ENCODE measurements around the gene SMO. TPM values are rescaled to one million over a fixed set of nuclear protein-coding genes. Genes with fewer than 3 reads are reported as not detected.
A peak's percentile ranks its signal among the peaks of the same experiment; 100 is the strongest.

The SMO gene
- total and polyA plus RNA-seq, 2 experiments from 2014 or later = 13.1 to 61.5 TPM

DNA sequence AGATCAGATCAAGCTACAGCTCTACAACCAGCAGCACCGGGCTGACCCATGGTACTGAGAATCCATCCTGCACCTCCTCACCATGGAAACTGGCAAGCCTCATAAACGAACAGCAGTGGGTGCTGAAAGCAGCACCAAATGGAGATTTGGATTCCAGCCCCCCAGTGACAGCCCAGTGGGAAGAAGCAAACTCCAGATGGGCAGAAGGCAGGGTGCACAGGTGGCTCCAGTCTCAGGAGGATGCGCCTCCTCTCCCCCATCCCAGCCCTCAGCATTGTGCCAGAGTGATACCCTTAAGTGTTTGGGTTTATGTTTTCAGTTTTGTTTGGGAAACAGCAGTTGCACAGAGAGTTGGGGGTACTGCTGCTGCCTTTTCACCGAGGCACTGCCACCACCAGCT lies 20.6 kb upstream of the SMO start:
- no peak for TF ChIP-seq NANOG (IDR thresholded peaks at IDR 0.05; ENCODE audit: borderline replicate concordance)
- no peak for TF ChIP-seq POLR2AphosphoS5 (IDR thresholded peaks at IDR 0.05; ENCODE audit: low read depth)
- no peak for TF ChIP-seq CREB1 (CRISPR knock-in tag; IDR thresholded peaks at IDR 0.05; ENCODE audit: low read depth)
- Histone ChIP-seq H3K79me2 (replicated peaks; ENCODE audit: insufficient read depth) (no peaks in the 10 kb centered on the region), H3K4me3 (peak overlapping the region; percentile 68; the same call in 1 of the 2 replicates), H3F3A (replicated peaks; ENCODE audit: low read depth) (peaks cover 3% of the 10 kb centered on the region; the same call in 1 of the 2 replicates), H3K27me3 (ENCODE audit: insufficient read depth) (no peaks in the 10 kb centered on the region), H3K4me2 (peak overlapping the region; percentile 90; the same call in 1 of the 2 replicates), H2AFZ (no peak overlapping the region), H3K36me3 (ENCODE audit: insufficient read depth) (peaks cover 9% of the 10 kb centered on the region), H4K20me1 (replicated peaks; ENCODE audit: insufficient read depth) (no peaks in the 10 kb centered on the region), H3K9me2 (ENCODE audit: insufficient read depth) (no peaks in the 10 kb centered on the region), H3K27ac (ENCODE audit: low read depth) (peak overlapping the region; percentile 76; the same call in 1 of the 2 replicates), H3K4me1 (ENCODE audit: insufficient read depth) (peaks cover 19% of the 10 kb centered on the region)
- Mint-ChIP-seq H3K27me3 (ENCODE audit: insufficient read depth, low read depth, poor library complexity) (peaks cover 13% of the 10 kb centered on the region), H3K4me1 (peaks cover 42% of the 10 kb centered on the region), H3K36me3 (ENCODE audit: low read depth) (peaks cover 14% of the 10 kb centered on the region), H3K4me3 (peak overlapping the region; percentile 76), H3K27ac (no peak overlapping the region), H3K9me3 (no peaks in the 10 kb centered on the region)
- ATAC-seq (no peak), DNase-seq (ENCODE audit: low spot score) (no peak)

DNA sequence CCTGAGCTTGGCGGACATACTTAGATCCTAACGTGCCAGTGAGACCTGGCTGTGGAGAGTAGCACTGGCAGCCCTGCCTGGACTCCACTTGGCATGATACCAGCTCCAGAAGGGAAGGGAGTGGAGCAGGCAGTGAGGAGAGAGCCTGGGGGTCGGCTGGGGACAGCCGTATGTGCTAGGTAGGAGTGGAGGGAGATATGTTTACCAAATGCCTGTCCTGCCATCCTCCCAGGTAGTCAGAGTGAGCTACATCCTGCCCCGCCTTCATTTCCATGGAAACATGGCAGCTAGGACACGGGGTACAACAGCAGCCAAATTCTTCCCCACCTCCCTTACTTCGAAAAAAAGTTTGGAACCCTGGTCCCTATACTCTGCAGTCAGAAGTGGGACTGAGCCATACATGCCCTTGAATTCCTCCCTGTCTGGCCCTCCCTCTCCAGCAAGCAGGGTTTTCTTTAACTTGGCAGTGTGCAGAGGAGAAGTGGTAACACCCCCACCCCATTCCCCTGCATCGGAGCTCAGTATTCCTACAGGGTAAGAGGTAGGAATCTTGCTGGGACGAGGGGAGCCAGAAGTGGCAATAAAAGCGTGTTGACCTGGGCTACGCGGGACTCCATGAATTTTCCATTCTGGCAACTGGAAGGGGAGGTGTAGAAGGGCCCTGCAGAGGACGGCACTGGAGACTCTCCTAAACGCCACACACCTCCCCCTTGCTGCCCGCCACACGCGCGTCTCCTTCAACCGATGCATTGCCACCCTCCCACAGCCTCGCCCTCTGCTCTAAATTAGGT lies 20.0 kb upstream of the SMO start:
- Histone ChIP-seq H3K4me3 (peak overlapping the region; percentile 68), H3K36me3 (ENCODE audit: insufficient read depth) (peaks cover 9% of the 10 kb centered on the region), H3K4me2 (peak overlapping the region; percentile 90), H3K9me2 (ENCODE audit: insufficient read depth) (no peaks in the 10 kb centered on the region), H2AFZ (peak overlapping the region; percentile 86; the same call in 1 of the 2 replicates), H3K27ac (ENCODE audit: low read depth) (peak overlapping the region; percentile 93), H3F3A (replicated peaks; ENCODE audit: low read depth) (peaks cover 3% of the 10 kb centered on the region; the same call in 1 of the 2 replicates), H3K79me2 (replicated peaks; ENCODE audit: insufficient read depth) (no peaks in the 10 kb centered on the region), H3K27me3 (ENCODE audit: insufficient read depth) (no peaks in the 10 kb centered on the region), H3K4me1 (ENCODE audit: insufficient read depth) (peaks cover 19% of the 10 kb centered on the region), H4K20me1 (replicated peaks; ENCODE audit: insufficient read depth) (no peaks in the 10 kb centered on the region)
- Mint-ChIP-seq H3K36me3 (ENCODE audit: low read depth) (peaks cover 14% of the 10 kb centered on the region), H3K9me3 (no peaks in the 10 kb centered on the region), H3K27me3 (ENCODE audit: insufficient read depth, low read depth, poor library complexity) (peaks cover 18% of the 10 kb centered on the region), H3K4me1 (peaks cover 42% of the 10 kb centered on the region), H3K4me3 (peak overlapping the region; percentile 76), H3K27ac (peak overlapping the region; percentile 93)
- peak; percentile 47 for ATAC-seq
- DNase-seq (ENCODE audit: low spot score) = peak; percentile 84
- TF ChIP-seq ZNF114 (CRISPR knock-in tag; IDR thresholded peaks at IDR 0.05) = no peak
- TF ChIP-seq EZH2phosphoT487 (IDR thresholded peaks at IDR 0.05; ENCODE audit: unreplicated experiment) = no peak
- TF ChIP-seq, protein P1, sequence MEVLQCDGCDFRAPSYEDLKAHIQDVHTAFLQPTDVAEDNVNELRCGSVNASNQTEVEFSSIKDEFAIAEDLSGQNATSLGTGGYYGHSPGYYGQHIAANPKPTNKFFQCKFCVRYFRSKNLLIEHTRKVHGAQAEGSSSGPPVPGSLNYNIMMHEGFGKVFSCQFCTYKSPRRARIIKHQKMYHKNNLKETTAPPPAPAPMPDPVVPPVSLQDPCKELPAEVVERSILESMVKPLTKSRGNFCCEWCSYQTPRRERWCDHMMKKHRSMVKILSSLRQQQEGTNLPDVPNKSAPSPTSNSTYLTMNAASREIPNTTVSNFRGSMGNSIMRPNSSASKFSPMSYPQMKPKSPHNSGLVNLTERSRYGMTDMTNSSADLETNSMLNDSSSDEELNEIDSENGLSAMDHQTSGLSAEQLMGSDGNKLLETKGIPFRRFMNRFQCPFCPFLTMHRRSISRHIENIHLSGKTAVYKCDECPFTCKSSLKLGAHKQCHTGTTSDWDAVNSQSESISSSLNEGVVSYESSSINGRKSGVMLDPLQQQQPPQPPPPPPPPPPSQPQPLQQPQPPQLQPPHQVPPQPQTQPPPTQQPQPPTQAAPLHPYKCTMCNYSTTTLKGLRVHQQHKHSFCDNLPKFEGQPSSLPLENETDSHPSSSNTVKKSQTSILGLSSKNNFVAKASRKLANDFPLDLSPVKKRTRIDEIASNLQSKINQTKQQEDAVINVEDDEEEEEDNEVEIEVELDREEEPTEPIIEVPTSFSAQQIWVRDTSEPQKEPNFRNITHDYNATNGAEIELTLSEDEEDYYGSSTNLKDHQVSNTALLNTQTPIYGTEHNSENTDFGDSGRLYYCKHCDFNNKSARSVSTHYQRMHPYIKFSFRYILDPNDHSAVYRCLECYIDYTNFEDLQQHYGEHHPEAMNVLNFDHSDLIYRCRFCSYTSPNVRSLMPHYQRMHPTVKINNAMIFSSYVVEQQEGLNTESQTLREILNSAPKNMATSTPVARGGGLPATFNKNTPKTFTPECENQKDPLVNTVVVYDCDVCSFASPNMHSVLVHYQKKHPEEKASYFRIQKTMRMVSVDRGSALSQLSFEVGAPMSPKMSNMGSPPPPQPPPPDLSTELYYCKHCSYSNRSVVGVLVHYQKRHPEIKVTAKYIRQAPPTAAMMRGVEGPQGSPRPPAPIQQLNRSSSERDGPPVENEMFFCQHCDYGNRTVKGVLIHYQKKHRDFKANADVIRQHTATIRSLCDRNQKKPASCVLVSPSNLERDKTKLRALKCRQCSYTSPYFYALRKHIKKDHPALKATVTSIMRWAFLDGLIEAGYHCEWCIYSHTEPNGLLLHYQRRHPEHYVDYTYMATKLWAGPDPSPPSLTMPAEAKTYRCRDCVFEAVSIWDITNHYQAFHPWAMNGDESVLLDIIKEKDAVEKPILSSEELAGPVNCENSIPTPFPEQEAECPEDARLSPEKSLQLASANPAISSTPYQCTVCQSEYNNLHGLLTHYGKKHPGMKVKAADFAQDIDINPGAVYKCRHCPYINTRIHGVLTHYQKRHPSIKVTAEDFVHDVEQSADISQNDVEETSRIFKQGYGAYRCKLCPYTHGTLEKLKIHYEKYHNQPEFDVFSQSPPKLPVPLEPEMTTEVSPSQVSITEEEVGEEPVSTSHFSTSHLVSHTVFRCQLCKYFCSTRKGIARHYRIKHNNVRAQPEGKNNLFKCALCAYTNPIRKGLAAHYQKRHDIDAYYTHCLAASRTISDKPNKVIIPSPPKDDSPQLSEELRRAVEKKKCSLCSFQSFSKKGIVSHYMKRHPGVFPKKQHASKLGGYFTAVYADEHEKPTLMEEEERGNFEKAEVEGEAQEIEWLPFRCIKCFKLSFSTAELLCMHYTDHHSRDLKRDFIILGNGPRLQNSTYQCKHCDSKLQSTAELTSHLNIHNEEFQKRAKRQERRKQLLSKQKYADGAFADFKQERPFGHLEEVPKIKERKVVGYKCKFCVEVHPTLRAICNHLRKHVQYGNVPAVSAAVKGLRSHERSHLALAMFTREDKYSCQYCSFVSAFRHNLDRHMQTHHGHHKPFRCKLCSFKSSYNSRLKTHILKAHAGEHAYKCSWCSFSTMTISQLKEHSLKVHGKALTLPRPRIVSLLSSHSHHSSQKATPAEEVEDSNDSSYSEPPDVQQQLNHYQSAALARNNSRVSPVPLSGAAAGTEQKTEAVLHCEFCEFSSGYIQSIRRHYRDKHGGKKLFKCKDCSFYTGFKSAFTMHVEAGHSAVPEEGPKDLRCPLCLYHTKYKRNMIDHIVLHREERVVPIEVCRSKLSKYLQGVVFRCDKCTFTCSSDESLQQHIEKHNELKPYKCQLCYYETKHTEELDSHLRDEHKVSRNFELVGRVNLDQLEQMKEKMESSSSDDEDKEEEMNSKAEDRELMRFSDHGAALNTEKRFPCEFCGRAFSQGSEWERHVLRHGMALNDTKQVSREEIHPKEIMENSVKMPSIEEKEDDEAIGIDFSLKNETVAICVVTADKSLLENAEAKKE (CRISPR knock-in tag; IDR thresholded peaks at IDR 0.05) = no peak
- TF ChIP-seq, protein P2, sequence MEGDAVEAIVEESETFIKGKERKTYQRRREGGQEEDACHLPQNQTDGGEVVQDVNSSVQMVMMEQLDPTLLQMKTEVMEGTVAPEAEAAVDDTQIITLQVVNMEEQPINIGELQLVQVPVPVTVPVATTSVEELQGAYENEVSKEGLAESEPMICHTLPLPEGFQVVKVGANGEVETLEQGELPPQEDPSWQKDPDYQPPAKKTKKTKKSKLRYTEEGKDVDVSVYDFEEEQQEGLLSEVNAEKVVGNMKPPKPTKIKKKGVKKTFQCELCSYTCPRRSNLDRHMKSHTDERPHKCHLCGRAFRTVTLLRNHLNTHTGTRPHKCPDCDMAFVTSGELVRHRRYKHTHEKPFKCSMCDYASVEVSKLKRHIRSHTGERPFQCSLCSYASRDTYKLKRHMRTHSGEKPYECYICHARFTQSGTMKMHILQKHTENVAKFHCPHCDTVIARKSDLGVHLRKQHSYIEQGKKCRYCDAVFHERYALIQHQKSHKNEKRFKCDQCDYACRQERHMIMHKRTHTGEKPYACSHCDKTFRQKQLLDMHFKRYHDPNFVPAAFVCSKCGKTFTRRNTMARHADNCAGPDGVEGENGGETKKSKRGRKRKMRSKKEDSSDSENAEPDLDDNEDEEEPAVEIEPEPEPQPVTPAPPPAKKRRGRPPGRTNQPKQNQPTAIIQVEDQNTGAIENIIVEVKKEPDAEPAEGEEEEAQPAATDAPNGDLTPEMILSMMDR (conservative IDR thresholded peaks at IDR 0.05; ENCODE audit: low read depth in 2 of 2) = no peak
- no peak for TF ChIP-seq JUNB (IDR thresholded peaks at IDR 0.05; ENCODE audit: unreplicated experiment)
- TF ChIP-seq ZNF331 (CRISPR knock-in tag; IDR thresholded peaks at IDR 0.05; ENCODE audit: low read depth) = no peak
- no peak for TF ChIP-seq NANOG (IDR thresholded peaks at IDR 0.05; ENCODE audit: borderline replicate concordance)
- TF ChIP-seq, protein P3, sequence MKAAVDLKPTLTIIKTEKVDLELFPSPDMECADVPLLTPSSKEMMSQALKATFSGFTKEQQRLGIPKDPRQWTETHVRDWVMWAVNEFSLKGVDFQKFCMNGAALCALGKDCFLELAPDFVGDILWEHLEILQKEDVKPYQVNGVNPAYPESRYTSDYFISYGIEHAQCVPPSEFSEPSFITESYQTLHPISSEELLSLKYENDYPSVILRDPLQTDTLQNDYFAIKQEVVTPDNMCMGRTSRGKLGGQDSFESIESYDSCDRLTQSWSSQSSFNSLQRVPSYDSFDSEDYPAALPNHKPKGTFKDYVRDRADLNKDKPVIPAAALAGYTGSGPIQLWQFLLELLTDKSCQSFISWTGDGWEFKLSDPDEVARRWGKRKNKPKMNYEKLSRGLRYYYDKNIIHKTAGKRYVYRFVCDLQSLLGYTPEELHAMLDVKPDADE (IDR thresholded peaks at IDR 0.05) = no peak
- no peak for TF ChIP-seq CREB1 (CRISPR knock-in tag; IDR thresholded peaks at IDR 0.05; ENCODE audit: low read depth)
- no peak for TF ChIP-seq STAT1 (IDR thresholded peaks at IDR 0.05; ENCODE audit: unreplicated experiment)
- no peak for TF ChIP-seq EZH2 (IDR thresholded peaks at IDR 0.05; ENCODE audit: low read depth, unreplicated experiment)

Measured in GM23338 (cell line).